MM.1S (cell line): ENCODE results near the gene CELA1.

ENCODE experiments used
- DNase-seq: peaks from one replicate; pipeline ENCODE4 v3.0.0-alpha.2; 2015
- H2AFZ ChIP-seq: fragments of 300-600 bp; sonication (generic); 2 replicates; pipeline ENCODE4 v1.6.0; 2016; ENCODE audit warnings: antibody characterized with exemption, low read length
- H3F3A ChIP-seq: fragments of 300-600 bp; sonication (generic); 2 replicates; pipeline ENCODE4 v1.6.1; 2016; ENCODE audit warnings: mild to moderate bottlenecking, antibody characterized with exemption, low read length, moderate library complexity, mixed read lengths; ENCODE audit not compliant: insufficient read depth
- H3K27ac ChIP-seq: fragments of 300-600 bp; sonication (generic); 2 replicates; pipeline ENCODE4 v1.5.1; 2016; ENCODE audit warnings: mild to moderate bottlenecking, low read length
- H3K27me3 ChIP-seq: fragments of 300-600 bp; sonication (generic); replicated peaks from 2 replicates; pipeline ENCODE4 v1.6.0; 2016; ENCODE audit warnings: low read length; ENCODE audit not compliant: insufficient read depth
- H3K36me3 ChIP-seq: fragments of 300-600 bp; sonication (generic); replicated peaks from 2 replicates; pipeline ENCODE4 v1.6.1; 2016; ENCODE audit warnings: mild to moderate bottlenecking, low read length, mixed read lengths; ENCODE audit not compliant: insufficient read depth
- H3K4me1 ChIP-seq: fragments of 300-600 bp; sonication (generic); 2 replicates; pipeline ENCODE4 v1.6.1; 2016; ENCODE audit warnings: low read length, mixed read lengths
- H3K4me2 ChIP-seq: fragments of 300-600 bp; sonication (generic); 2 replicates; pipeline ENCODE4 v1.6.0; 2016; ENCODE audit warnings: low read depth, low read length
- H3K4me3 ChIP-seq: fragments of 300-600 bp; sonication (generic); 2 replicates; pipeline ENCODE4 v1.5.1; 2016; ENCODE audit warnings: low read length, mixed read lengths
- H3K79me2 ChIP-seq: fragments of 300-600 bp; sonication (generic); 2 replicates; pipeline ENCODE4 v1.6.1; 2016; ENCODE audit warnings: mixed run types, low read length, mixed read lengths
- H3K9ac ChIP-seq: fragments of 300-600 bp; sonication (generic); 2 replicates; pipeline ENCODE4 v1.6.1; 2016; ENCODE audit warnings: low read length, mixed read lengths
- H3K9me2 ChIP-seq: fragments of 300-600 bp; sonication (generic); replicated peaks from 2 replicates; pipeline ENCODE4 v1.6.1; 2016; ENCODE audit warnings: mild to moderate bottlenecking, low read length, mixed read lengths; ENCODE audit not compliant: insufficient read depth
- H3K9me3 ChIP-seq: fragments of 300-600 bp; sonication (generic); replicated peaks from 2 replicates; pipeline ENCODE4 v1.6.1; 2016; ENCODE audit warnings: mild to moderate bottlenecking, low read length, mixed read lengths; ENCODE audit not compliant: insufficient read depth
- H4K20me1 ChIP-seq: fragments of 300-600 bp; sonication (generic); 2 replicates; pipeline ENCODE4 v1.6.1; 2016; ENCODE audit warnings: mild to moderate bottlenecking, low read length, moderate library complexity, mixed read lengths; ENCODE audit not compliant: insufficient read depth
- CTCF ChIP-seq: fragments of 300-600 bp; sonication (generic); IDR thresholded peaks from 2 replicates; pipeline ENCODE4 v1.5.1; 2016; ENCODE audit warnings: antibody characterized with exemption, low read length, mixed read lengths
- EZH2 ChIP-seq: fragments of 300-600 bp; sonication (generic); optimal IDR thresholded peaks from 2 replicates; pipeline ENCODE3; 2017; ENCODE audit warnings: low read depth, mild to moderate bottlenecking, antibody characterized with exemption, low read length, mixed read lengths
- EZH2phosphoT487 ChIP-seq: fragments of 300-600 bp; sonication (generic); IDR thresholded peaks from 2 replicates; pipeline ENCODE4 v1.6.1; 2018; ENCODE audit warnings: antibody characterized with exemption, low read length

Gene CELA1

GRCh38 chr12:51330186-51330585, 16.3 kb downstream of the CELA1 start:
- Histone ChIP-seq H3K4me2 (peak overlapping the region; percentile 35; the same call in 1 of the 2 replicates), H2AFZ (peak overlapping the region; percentile 43), H3K79me2 (no peaks in the 10 kb centered on the region), H3K36me3 (no peaks in the 10 kb centered on the region), H4K20me1 (no peaks in the 10 kb centered on the region), H3K9ac (no peak overlapping the region), H3K27ac (no peak overlapping the region; the same call in 1 of the 2 replicates), H3K4me1 (peaks cover 45% of the 10 kb centered on the region), H3F3A (peaks cover 26% of the 10 kb centered on the region), H3K4me3 (no peak overlapping the region), H3K9me3 (no peaks in the 10 kb centered on the region), H3K27me3 (no peaks in the 10 kb centered on the region), H3K9me2 (no peaks in the 10 kb centered on the region)
- DNase-seq, result no peak
- TF ChIP-seq CTCF (no peak), EZH2 (no peak), EZH2phosphoT487 (no peak)

- peaks cover 48% of the 10 kb centered on the region for H3K4me1 ChIP-seq
- H3K27ac ChIP-seq, result no peak overlapping the region; the same call in 1 of the 2 replicates
- H3K4me2 ChIP-seq, result peak overlapping the region; percentile 35; the same call in 1 of the 2 replicates
- TF ChIP-seq EZH2 (no peak), EZH2phosphoT487 (no peak), CTCF (no peak)
- no peak for DNase-seq
- H3K9me2 ChIP-seq, result no peaks in the 10 kb centered on the region
- H3K4me3 ChIP-seq, result no peak overlapping the region
- peak overlapping the region; percentile 43 for H2AFZ ChIP-seq
- peaks cover 30% of the 10 kb centered on the region for H3F3A ChIP-seq
- no peak overlapping the region for H3K9ac ChIP-seq
- H3K27me3 ChIP-seq, result no peaks in the 10 kb centered on the region
- H3K36me3 ChIP-seq, result no peaks in the 10 kb centered on the region
- no peaks in the 10 kb centered on the region for H3K79me2 ChIP-seq
- no peaks in the 10 kb centered on the region for H3K9me3 ChIP-seq
- H4K20me1 ChIP-seq, result no peaks in the 10 kb centered on the region
These were observed 16.7 kb downstream of the CELA1 start for GRCh38 chr12:51329742-51330141.

- Histone ChIP-seq H3K4me3 (no peak overlapping the region), H3K27me3 (no peaks in the 10 kb centered on the region), H3F3A (peaks cover 40% of the 10 kb centered on the region), H3K4me1 (peaks cover 53% of the 10 kb centered on the region), H3K27ac (no peak overlapping the region), H3K79me2 (peaks cover 10% of the 10 kb centered on the region), H3K4me2 (no peak overlapping the region), H4K20me1 (no peaks in the 10 kb centered on the region), H2AFZ (no peak overlapping the region), H3K9ac (no peak overlapping the region), H3K36me3 (no peaks in the 10 kb centered on the region), H3K9me3 (no peaks in the 10 kb centered on the region), H3K9me2 (no peaks in the 10 kb centered on the region)
- TF ChIP-seq CTCF (no peak), EZH2phosphoT487 (no peak), EZH2 (no peak)
- DNase-seq, result no peak
These were observed 17.9 kb downstream of the CELA1 start for GRCh38 chr12:51328587-51328986.
